ENCODE measurements around the gene P2RY14.

The P2RY14 gene

DNA sequence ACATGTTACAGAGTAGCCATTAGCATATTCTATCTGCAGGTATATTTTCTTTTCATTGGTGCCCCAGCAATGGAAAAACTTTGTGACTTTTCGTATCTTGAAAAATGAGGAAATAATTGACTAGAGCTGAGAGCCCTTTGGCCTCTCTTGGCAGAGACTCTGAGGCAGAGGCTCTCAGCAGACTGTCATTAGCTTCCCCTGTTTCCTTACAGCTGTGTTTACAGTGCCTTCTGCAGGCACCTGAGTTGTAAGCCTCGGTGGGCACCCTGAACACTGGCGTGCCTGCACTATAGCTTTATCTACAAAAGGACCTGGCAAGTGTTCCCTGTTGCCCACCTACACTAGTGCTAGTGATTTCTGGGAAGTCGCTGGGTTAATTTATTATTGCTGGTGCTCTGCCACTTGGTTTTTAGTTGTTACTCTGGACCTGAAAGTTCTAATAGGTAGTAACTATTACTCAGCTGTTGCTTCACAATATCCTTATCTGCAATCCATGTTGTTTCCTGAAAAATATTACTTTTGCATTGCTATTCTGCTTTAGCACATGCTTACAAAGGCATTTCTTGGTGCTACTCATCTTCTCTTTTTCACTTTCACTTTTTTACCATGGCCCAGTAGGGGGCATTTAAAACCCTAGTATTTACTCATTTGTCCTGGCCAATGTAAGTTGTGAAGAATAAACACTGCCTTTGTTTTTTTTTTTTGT lies 67.5 kb downstream of the P2RY14 start:
- FAIRE-seq, result no peak

DNA sequence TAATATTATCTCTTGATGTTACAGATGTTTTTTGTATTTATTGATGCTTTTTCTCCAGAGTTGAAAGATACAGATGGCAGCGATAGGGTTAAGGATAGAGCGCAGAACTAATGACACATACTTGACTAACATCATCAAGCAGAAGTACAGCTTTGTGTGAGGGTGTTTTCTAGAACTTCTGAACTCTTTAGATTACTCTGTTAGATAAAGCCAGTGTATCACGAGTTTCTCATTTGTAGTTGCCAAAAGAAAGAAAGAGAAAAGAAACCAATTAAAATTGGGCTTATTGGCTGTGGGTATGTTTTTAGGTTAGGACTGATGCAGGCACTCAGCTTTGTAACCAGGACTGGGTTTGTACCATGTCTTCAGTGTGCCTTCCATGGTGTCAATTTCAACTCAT lies 68.7 kb downstream of the P2RY14 start:
- no peak for FAIRE-seq

DNA sequence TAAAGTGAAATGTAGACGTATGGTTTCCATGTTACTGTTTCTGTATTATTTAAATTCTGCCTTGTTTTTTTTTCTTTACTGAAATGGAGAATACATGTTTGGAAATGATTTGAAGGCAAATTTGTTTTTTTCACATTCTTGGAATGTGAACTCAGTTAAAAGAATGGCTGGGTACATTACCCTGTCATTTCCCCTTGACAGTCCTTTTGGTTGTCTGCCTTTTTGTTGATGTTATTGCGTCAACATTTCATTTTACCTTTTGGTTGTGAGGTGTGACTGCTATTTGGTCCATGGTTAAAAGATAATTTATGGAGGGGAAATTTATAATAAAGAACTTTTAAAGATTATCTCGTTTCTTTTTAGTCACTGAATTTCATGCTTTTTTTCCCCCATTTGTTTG lies 72.1 kb downstream of the P2RY14 start:
- no peak for FAIRE-seq

DNA sequence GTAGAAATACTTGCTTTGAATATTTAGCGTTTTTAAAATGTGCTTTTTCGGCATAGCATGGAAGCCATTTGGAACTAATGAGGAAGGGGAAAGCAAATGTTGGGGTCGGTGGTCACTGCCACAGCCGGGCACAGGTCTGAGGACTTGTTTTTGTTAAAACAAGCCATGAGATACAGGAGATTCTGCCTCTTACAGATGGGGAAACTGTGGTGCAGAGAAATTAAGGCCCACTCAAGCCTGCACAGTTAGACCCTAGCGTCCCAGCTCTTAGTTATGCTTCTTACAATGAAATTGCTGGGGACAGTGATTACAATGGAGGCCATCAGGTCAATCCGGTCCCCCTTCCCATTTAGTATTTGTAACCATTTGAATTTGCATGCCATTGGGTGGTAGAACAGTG lies 72.9 kb downstream of the P2RY14 start:
- FAIRE-seq, result no peak

DNA sequence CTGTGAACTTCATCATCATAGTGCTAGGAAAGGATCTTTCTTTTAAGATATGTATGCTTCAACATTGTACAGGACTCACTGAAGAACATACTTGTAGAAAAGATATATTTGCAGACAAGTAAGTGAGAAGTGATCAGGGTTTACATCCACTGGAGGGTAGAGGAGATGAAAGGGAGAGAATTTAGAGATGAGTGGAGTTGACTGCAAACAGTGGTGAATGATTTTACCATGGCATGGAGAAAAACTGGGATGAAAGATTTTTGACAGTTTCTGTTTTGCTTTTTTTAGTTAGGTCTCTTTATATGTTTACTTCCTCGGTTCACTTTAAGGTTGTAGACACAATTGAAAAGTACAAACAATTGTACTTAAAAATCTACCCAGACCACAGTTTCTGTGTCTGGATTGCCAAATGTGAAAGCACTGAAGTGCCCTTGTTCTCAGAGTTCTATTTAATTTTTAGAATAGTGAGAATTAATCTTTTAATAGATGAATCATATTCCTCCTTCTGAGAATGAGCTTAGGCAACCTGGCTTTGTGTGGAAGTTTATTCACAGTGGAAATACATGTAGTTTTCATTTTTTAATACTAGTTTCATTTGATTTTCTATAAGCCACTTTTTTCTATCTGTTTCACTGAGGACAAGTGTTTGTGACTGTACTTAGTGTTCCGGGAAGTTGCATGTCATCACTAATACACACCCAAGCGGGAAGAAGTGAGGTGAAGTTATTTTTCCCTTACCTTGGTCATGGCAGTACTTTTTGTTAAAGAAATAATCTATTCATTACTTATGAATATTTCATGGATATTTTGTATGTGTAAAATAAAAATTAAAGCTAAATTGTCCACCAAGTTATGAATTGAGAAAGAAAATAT lies 73.6 kb downstream of the P2RY14 start:
- FAIRE-seq, result no peak

DNA sequence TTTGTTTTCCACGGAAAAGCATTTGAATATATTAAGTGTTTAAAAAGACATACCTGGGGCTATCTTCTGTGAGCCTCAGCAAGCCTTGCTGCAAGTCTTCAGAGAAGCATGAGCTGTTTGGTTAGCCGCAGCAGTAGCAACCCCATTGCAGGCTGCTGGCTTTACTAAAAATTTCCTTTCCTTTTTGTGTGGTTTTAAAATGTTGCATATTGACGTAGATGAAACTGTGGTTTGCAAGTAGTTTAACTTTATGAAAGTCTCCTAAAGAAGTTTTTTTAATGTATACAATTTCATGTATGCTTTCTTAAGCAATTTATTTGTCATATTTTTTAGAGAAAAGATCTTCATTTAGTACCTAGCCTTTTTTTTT lies 75.3 kb downstream of the P2RY14 start, which contains the start of gene GPR171:
GPR171 (minus strand) TSS at position 166 of the 370 bp plus-strand sequence. CDS start 3,830 bp downstream, outside the sequence.
- no peak for FAIRE-seq

DNA sequence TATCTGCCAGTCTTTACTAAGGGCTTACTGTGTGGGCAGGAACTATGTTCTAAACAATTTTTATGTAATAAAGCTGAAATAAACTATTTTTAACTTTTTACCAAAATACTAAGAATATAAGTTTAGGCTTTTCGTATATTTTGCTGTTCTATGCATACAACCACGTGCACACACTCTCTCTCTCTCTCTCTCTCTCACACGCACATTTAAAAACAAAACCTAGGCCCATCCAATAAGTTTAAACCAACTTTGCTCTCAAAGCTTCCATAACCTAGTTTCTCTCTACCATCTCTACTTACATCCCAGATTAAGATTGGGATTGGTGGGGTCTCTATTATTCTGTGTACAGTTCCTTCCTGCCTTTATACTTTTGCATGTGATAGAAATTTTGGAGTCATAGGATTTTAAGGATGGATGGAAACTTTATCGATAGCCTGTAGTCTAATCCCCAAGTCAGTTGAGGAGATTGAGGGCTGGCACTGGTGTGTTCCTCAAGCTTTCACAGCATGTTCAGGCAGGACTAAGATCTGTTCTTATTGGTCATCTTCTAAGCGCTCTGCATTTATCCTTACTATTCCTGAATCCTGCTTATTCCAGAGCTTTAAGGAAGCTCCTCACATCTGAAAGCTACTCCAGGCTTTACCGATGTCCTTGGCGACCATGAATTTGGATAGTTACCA lies 77.2 kb downstream of the P2RY14 start:
- FAIRE-seq, result no peak

DNA sequence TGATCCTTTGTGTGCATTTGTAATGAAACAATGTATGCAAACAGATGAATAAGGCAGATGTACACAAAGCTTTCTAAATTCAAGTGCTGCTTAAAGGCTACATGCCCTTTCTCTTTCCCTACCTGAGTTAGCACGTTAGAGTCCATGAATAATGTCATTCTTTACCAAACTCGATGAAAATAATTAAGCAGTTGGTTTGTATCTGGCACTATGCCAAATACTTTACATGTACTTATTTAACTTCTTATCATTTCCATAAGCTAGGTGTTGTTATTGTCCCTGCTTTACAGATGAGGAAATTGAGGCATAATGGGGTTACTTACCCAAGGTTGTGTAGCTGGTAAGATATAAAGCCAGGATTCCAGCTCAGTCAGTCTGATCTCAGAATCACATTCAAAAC lies 77.8 kb downstream of the P2RY14 start:
- FAIRE-seq, result no peak

DNA sequence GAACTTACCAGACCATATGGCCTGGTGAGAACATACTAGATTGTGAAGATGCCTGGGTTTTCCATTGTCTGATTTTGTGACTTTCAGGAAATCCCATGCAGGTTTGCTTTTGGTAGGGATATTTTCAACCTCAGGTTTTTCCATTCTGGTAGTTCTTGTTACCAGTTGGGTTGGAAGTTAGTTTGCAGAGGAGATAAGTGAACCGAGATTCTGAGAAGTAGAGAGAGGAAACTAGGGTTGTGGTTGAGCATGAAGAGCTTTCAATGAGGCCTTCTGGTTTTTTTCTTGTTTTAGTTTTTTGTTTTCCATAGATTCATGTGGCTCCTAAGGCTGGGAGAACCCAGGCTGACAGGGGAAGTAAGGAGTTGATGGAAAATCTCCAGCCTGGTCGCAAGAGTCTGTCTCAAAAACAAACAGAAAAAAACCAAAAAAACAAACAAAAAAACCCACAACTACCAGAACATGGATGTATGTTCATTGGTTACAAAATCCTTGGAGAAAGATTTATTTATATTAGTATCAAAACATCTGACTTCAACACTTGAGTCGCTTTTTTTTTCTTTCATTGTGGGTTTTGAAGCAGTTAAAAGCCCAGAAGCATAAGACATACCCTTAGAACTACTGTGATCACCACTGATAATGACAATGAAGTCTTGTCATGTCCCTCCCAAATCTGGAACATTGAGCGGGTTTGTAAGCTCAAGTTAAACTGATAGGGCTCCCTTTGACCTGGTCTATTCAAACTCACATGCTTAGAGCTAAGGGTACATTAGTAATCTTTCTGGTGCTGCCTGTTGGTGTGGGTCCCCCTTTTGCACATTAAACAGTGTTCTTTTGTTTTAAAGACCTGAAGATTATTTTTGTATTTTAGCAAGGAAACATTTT lies 78.5 kb downstream of the P2RY14 start:
- FAIRE-seq, result no peak

DNA sequence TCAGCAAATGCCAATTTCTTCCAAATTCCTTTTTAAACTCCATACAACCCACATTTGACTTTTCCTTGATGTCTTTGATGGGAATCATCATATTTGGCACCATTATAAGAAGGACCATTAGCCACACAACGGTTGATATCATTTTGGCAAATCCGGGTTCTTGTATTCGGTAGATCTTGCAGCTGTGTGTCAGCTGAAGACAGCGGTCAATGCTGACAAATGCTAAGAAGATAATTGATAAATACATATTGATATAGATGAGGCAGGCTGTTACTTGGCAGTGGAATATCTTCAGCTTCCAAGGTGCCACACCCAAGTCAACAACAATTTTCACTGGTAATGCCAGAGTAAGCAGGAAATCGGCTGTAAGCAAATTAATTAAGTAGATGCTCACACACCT lies 79.5 kb downstream of the P2RY14 start:
- no peak for FAIRE-seq

DNA sequence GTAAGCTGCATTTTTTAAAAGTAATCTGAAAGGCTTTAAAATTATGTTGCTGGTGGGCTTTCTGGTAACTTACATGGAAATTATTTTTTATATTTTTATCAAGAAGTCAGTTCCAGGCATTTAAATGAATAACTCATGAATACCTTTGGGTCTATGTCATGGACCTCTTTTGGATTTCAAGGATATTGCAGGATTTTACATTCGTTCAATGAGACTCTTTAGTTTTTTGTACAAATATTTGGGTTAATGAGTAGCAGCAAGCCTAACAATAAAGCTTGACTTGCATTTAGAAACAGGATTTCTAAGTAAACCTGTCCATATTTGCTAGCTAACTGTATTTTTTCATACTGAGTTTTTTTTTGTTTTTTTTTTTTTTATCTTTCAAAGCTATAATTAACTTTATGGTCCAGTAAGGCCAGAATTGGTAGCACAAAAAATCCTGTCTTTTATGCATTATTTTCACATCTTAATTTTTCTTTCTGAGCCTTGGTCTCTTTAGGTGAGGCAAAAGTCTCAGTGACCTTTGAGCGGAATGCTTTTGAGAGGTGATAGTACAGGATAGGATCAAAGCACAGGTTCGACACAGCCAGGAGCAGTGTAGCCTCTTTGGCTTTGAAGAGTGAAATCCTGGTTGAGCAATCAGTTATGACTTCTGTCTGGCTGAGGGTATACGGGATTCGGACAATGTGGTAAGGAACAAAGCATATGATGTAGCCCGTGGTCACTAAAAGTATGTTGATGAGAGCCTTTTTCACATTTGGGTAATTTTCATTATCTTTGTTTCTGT lies 80.2 kb downstream of the P2RY14 start:
- no peak for FAIRE-seq

DNA sequence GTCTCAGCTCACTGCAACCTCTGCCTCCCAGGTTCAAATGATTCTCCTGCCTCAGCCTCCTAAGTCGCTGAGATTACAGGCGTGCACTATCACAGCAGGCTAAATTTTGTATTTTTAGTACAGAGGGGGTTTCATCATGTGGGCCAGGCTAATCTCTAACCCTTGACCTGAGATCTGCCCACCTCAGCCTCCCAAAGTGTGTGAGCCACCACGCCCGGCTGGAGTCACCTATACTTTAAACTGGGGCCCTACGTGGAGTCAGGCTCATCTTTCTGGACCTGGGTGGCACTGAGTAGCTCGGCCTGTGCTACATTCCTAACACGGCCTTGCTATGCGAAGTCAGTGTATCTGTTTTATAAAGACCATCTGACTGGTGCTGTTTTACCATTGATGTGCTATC lies 81.1 kb downstream of the P2RY14 start:
- FAIRE-seq, result no peak

DNA sequence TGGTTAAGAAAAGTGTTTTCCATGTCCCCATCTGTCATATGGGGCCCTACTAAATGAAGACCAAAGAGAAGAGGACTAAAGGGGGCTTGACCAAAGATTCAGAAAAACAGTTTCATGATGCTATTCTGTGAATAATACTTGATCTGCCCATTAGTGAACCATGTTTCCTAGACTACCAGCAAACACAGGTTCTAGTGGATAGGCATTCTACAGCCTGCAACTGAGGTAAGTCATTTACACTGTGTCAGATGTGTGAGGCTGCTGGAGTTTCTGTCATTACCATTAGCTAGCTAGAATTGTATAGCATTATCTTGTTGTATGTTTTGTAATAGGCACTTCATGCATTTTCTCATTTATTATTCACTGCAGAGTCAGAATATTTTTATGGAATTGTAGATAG lies 81.9 kb downstream of the P2RY14 start:
- no peak for FAIRE-seq

DNA sequence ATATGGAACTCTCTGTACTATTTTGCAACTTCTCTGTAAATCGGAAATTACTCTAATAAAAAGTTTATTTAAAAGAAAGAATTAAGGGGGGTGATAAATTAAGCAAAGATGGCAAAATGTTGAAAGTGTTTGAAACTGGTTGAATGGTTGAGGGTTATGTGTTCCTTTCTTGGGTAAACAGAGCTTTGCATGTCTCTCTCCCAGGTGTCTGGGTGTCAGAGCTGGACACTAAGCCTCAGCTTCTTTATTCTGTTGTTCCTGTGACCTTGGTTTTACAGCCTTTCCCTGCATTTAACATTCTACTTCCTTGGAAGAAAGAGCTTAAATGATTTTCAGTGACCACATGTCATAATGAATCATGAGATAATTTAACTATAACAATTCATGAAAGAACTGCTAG lies 82.5 kb downstream of the P2RY14 start:
- no peak for FAIRE-seq

DNA sequence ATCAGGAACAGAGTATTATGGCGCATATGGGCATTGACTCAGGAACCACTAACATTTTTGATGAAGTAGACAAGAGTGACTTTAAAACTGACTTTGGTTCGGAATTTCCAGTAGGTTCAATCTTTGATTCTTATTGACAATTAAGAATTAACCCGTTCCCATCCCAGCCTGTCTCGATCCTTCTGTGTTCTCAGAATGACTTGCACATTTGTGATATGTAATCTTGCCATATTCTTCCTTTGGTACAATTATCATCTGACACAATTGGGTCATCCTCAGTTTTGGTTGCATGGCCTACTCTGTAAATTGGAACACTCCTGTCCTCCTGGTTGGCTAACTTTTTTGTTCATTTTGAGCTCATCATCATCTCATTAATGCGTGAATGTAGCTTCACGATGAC lies 85.8 kb downstream of the P2RY14 start:
- no peak for FAIRE-seq

DNA sequence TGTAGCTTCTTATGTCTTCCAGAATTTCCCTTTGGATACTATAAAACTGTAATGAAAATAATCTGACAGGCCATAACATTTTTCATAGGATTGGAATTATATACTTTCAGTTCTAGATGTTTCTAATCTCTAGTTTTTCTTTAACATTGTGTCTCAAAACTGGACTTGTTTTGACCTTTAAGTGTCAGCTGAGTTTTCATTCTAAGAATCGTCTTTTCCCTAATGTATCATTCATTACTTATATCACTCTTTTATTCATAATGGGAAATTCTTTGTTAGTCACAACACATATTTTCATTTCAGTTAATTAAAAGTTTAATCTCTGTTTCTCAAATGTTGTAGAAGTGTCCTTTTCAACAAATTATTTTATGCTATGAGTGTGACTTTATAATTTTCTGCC lies 87.2 kb downstream of the P2RY14 start:
- no peak for FAIRE-seq

DNA sequence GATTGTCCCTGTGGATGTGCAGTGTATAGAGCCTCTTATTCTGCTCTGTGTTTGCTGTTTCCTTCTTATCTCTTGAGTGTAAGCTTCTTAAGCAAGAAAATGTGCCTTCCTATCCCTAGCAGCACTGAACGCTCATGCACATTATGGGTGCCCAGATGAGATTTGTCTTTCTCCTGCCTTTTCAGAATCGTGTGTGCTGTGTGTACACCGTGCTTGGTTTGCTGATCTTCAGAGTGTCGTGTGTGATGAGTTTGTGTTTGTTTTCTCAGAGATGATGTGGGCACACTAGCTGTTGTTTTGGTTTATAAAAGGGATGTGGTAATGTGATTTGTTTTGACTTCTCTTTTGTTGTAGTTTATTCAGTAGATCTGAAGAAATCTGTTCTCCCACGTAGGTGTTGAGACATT lies 95.1 kb downstream of the P2RY14 start:
- no peak for FAIRE-seq

DNA sequence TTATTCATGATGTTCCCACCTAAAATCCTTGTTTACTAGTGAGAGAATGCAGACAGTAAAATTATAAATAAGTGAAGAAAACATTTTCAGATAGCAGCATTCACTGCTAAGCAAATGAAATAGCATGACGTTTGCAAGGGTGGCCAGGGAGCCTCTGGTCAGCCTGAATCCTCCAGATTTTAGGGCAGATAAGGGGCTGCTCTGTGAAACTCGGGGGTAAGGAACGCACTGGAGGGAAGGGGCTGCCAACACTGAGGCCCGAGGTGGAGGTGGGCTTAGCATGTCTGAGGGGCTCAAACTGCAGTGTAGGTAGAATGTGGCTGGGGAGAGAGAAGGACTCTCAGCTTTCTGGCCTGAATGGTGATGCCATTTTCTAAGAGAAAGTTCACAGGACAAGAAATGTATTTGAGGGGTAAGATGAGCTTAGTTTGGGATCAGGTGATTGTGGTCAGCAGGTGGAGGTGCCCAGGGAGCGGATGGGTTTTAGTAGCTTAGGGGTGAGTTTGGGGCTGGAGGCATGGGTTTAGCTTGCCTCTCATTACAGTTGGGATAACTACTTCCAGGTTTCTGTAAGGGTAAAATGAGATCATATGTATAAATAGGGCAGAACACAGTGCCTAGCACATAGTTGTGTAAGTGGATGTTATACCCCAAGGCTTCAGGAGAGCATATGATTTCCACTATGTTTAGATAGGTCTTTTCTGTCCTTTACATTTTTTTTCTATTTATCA lies 95.8 kb downstream of the P2RY14 start:
- no peak for FAIRE-seq

DNA sequence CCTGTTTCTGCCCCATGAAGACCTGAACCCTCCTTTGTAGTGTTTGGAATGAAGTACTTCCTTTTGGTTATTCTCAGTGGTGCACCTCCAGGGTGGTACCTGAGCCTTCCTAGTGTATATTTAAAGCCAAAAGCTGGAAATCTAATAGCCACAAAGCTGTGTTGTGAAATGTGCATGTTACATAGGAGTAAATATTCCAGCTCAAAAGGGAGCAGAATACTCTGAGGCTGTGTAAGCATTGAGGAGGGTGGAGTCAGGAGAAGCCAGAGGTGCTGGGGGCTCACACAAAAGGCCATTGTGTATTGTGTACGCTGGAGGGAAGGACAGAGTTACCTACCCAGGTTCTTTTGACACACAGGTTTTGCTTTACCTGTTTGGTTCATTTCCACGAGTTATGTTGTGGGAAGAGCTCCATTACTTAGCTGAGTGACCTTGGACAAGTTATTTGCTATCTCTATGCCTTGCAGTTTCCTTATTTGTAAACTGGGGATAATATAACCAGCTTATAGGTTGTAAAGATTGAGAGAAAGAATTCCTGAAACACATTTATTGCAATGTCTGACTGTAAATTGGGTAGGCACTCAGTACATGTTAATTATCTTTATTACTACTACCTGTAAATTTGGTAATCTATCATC lies 100.0 kb downstream of the P2RY14 start:
- no peak for FAIRE-seq

DNA sequence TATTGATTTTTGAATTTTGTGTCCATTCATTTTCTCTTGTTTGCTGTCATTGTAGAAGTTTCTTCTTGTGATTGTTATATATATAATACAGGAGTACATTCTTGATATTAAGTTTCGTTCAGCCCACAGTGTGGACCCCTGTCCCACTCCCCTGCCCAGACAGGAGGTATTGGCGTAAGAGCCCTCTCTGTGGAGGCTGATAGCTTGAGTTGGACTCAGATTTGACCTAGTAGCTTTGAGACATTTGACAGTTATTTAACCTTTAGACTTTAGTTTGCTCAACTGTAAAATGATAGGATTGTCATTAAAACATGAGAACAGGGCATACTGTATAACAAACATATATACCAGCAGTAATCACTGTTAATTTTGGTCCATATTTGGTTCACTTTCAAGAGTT lies 102.4 kb downstream of the P2RY14 start:
- FAIRE-seq, result no peak

DNA sequence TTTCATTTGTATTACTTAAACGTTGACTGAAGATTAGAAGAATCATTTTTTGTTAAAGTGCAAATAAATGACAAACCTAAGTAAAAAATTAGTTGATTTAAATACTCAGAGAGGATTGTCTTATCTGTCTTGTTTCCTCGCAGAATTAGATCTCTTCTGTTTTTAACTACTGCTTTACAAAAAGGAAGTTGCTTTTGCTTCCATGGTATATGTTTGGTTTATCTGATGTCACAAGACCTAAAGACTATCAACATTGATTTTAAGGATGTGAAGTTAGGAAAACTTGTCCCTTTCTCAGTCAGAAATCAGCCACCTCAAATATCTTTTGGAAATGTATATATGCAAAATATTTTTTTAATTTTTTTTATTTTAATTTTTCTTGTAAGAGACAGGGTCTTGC lies 104.0 kb downstream of the P2RY14 start:
- no peak for FAIRE-seq
